ENCODE measurements around the gene PRDM8.

PRDM8 gene

GRCh38 chr4:80184053-80184824 lies 13.1 kb upstream of the PRDM8 start:
- DNase-seq: peak; percentile 89 to 97

GRCh38 chr4:80184825-80185756 lies 12.2 kb upstream of the PRDM8 start:
- DNase-seq: no peak

GRCh38 chr4:80185787-80186548 lies 11.3 kb upstream of the PRDM8 start:
- DNase-seq: no peak

- no peak for DNase-seq
Measured at GRCh38 chr4:80186676-80187075, 10.6 kb upstream of the PRDM8 start.

- DNase-seq: no peak
Measured at GRCh38 chr4:80187677-80188076, 9.6 kb upstream of the PRDM8 start.

- no peak for DNase-seq
Measured at GRCh38 chr4:80188457-80188800, 8.9 kb upstream of the PRDM8 start.

- no peak for DNase-seq
Measured at GRCh38 chr4:80188801-80189458, 8.4 kb upstream of the PRDM8 start.

- no peak for DNase-seq
Measured at GRCh38 chr4:80189581-80189955, 7.7 kb upstream of the PRDM8 start.

GRCh38 chr4:80189956-80190677 lies 7.2 kb upstream of the PRDM8 start:
- no peak for DNase-seq

GRCh38 chr4:80192252-80192866 lies 4.9 kb upstream of the PRDM8 start:
- no peak for DNase-seq

GRCh38 chr4:80192937-80193336 lies 4.4 kb upstream of the PRDM8 start:
- DNase-seq: no peak

GRCh38 chr4:80195441-80196140 lies 1.7 kb upstream of the PRDM8 start:
- DNase-seq: no peak

- no peak for DNase-seq
Measured at GRCh38 chr4:80196259-80196921, 913 bp upstream of the PRDM8 start.

GRCh38 chr4:80197601-80198440 lies 518 bp downstream of the PRDM8 start:
- no peak for DNase-seq

GRCh38 chr4:80198441-80198837 lies 1.1 kb downstream of the PRDM8 start:
- DNase-seq: no peak

GRCh38 chr4:80199004-80199560 lies 1.8 kb downstream of the PRDM8 start:
- no peak for DNase-seq

GRCh38 chr4:80199947-80200346 lies 2.6 kb downstream of the PRDM8 start:
- no peak for DNase-seq

- DNase-seq: peak; percentile 49 to 78
Measured at GRCh38 chr4:80201252-80202151, 4.2 kb downstream of the PRDM8 start.
